ENCODE data around the gene INPP5A. TPM values are rescaled to one million over a fixed set of nuclear protein-coding genes. Genes with fewer than 3 reads are reported as not detected.
A peak's percentile ranks its signal among the peaks of the same experiment; 100 is the strongest.

INPP5A gene
- total and polyA plus RNA-seq, 7 donors, result 17.6 to 132 (median 100) TPM

DNA sequence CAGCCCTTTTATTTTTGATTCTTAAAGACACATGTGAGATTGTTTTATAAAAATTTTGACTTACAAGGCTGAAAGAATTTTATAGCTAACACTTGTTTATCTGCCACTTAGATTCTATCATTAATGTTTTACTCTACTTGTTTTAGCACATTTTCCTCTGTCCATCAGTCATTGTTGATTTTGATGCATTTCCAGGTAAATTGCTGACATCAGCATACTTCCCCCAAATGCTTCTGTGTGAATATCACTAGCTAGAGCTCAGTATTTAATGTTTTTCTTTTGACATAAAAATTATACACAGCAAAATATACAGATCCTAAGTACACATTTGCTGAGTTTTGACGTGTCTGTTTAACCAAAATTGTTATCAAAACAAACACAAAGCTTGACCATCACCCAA lies 43.0 kb downstream of the INPP5A start:
- WGBS, 2 donors, result 59 to 65% methylated on average over 1 of the region's 1 CpG
- no peaks in the 10 kb centered on the region for H3K27me3 ChIP-seq
- peaks cover 0 to 77% (median 68%) of the 10 kb centered on the region in 4 donors for H3K4me1 ChIP-seq
- no peak overlapping the region for H3K27ac ChIP-seq
- no peaks in the 10 kb centered on the region for H3K9me3 ChIP-seq
- H3K4me3 ChIP-seq, result no peak overlapping the region
- no peak for TF ChIP-seq EP300 (IDR thresholded peaks at IDR 0.05)
- TF ChIP-seq, protein P1, sequence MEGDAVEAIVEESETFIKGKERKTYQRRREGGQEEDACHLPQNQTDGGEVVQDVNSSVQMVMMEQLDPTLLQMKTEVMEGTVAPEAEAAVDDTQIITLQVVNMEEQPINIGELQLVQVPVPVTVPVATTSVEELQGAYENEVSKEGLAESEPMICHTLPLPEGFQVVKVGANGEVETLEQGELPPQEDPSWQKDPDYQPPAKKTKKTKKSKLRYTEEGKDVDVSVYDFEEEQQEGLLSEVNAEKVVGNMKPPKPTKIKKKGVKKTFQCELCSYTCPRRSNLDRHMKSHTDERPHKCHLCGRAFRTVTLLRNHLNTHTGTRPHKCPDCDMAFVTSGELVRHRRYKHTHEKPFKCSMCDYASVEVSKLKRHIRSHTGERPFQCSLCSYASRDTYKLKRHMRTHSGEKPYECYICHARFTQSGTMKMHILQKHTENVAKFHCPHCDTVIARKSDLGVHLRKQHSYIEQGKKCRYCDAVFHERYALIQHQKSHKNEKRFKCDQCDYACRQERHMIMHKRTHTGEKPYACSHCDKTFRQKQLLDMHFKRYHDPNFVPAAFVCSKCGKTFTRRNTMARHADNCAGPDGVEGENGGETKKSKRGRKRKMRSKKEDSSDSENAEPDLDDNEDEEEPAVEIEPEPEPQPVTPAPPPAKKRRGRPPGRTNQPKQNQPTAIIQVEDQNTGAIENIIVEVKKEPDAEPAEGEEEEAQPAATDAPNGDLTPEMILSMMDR (IDR thresholded peaks at IDR 0.05), result no peak
- TF ChIP-seq POLR2A (IDR thresholded peaks at IDR 0.05), result no peak
- TF ChIP-seq POLR2AphosphoS5 (IDR thresholded peaks at IDR 0.05), result no peak
- no peaks in the 10 kb centered on the region for H3K36me3 ChIP-seq
- DNase-seq, result no peak
- intact Hi-C loops (cut with DNase I), result no loop called here

GRCh38 chr10:132582137-132582536 lies 44.5 kb downstream of the INPP5A start:
- Histone ChIP-seq H3K36me3 (no peaks in the 10 kb centered on the region), H3K9me3 (no peaks in the 10 kb centered on the region), H3K27ac (no peak overlapping the region), H3K4me3 (no peak overlapping the region), H3K4me1 (peaks cover 0 to 77% (median 68%) of the 10 kb centered on the region in 4 donors), H3K27me3 (no peaks in the 10 kb centered on the region)
- TF ChIP-seq EP300 (IDR thresholded peaks at IDR 0.05) (no peak), POLR2A (IDR thresholded peaks at IDR 0.05) (no peak), POLR2AphosphoS5 (IDR thresholded peaks at IDR 0.05) (no peak)
- TF ChIP-seq, protein P1 (IDR thresholded peaks at IDR 0.05), result no peak
- WGBS, 2 donors, result 95 to 96% methylated on average over 4 of the region's 4 CpGs
- no peak for DNase-seq
- intact Hi-C loops (cut with DNase I), result no loop called here

DNA sequence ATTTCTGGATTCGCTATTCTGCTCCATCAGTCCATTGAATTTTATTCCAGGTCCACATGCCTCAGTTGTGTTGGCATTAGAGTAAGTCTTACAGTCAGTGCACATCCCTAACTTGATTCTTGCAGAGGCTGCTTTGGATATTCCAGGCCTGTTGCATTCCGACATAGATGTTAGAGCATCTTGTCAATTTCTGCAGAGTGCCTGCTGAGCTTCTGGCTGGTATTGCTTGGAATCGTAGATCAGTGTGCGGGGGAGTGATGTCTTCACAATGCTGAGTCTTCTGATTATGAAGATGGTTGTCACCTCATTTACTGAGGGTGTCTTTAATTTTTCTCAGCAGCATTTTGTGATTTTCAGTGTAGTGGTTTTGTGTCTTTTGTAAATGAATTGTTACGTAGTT lies 45.2 kb downstream of the INPP5A start:
- WGBS, 2 donors, result 91 to 95% methylated on average over 5 of the region's 5 CpGs
- Histone ChIP-seq H3K9me3 (no peaks in the 10 kb centered on the region), H3K4me3 (no peak overlapping the region), H3K27me3 (no peaks in the 10 kb centered on the region), H3K36me3 (no peaks in the 10 kb centered on the region), H3K27ac (peak overlapping the region in 1 of 4 donors; percentile 55), H3K4me1 (peaks cover 0 to 77% (median 68%) of the 10 kb centered on the region in 4 donors)
- intact Hi-C loops (cut with DNase I), result no loop called here
- DNase-seq, result peak; percentile 28
- TF ChIP-seq POLR2A (IDR thresholded peaks at IDR 0.05), result no peak
- no peak for TF ChIP-seq POLR2AphosphoS5 (IDR thresholded peaks at IDR 0.05)
- no peak for TF ChIP-seq EP300 (IDR thresholded peaks at IDR 0.05)
- TF ChIP-seq, protein P1 (IDR thresholded peaks at IDR 0.05), result no peak

GRCh38 chr10:132583456-132583855 lies 45.9 kb downstream of the INPP5A start:
- whole genome bisulfite sequencing, 2 donors, result 80 to 85% methylated on average over 9 of the region's 9 CpGs
- Histone ChIP-seq H3K27me3 (no peaks in the 10 kb centered on the region), H3K9me3 (no peaks in the 10 kb centered on the region), H3K4me3 (no peak overlapping the region), H3K36me3 (no peaks in the 10 kb centered on the region), H3K27ac (peak overlapping the region in 2 of 4 donors; percentile 14 to 55), H3K4me1 (peaks cover 0 to 77% (median 68%) of the 10 kb centered on the region in 4 donors)
- intact Hi-C loops (cut with DNase I), result no loop called here
- DNase-seq, result peak; percentile 25
- TF ChIP-seq, protein P1 (IDR thresholded peaks at IDR 0.05), result no peak
- TF ChIP-seq POLR2AphosphoS5 (IDR thresholded peaks at IDR 0.05), result no peak
- TF ChIP-seq POLR2A (IDR thresholded peaks at IDR 0.05), result no peak
- no peak for TF ChIP-seq EP300 (IDR thresholded peaks at IDR 0.05)

GRCh38 chr10:132584081-132584480 lies 46.5 kb downstream of the INPP5A start:
- 85% methylated on average over 1 of the region's 1 CpG for WGBS, 2 donors
- no peaks in the 10 kb centered on the region for H3K9me3 ChIP-seq
- H3K4me1 ChIP-seq, result peaks cover 0 to 77% (median 68%) of the 10 kb centered on the region in 4 donors
- H3K4me3 ChIP-seq, result no peak overlapping the region
- peak; percentile 17 for DNase-seq
- H3K27ac ChIP-seq, result peak overlapping the region in 2 of 4 donors; percentile 14 to 55
- H3K36me3 ChIP-seq, result no peaks in the 10 kb centered on the region
- TF ChIP-seq POLR2AphosphoS5 (IDR thresholded peaks at IDR 0.05) (no peak), EP300 (IDR thresholded peaks at IDR 0.05) (no peak), POLR2A (IDR thresholded peaks at IDR 0.05) (no peak)
- TF ChIP-seq, protein P1 (IDR thresholded peaks at IDR 0.05), result no peak
- H3K27me3 ChIP-seq, result no peaks in the 10 kb centered on the region
- intact Hi-C loops (cut with DNase I), result no loop called here

Data from sigmoid colon (tissue), 7 donors.